Activated CD8-positive, alpha-beta T cell treated with anti-CD3 and anti-CD28 coated beads for 36 hours (primary cell): Measurements from ENCODE around the gene CUL4B. TPM values are rescaled to one million over a fixed set of nuclear protein-coding genes. Genes with fewer than 3 reads are reported as not detected.
A peak's percentile ranks its signal among the peaks of the same experiment; 100 is the strongest.

Experiments
- ATAC-seq: fragments of 200-7000 bp; cut with Tn5 transposase; one replicate; pipeline ENCODE4 v1.10.0; 2021; ENCODE audit warnings: mild to moderate bottlenecking, moderate library complexity
- CTCF ChIA-PET: fragments of 350-600 bp; sonication (Branson Sonifier 250); formaldehyde crosslinking; loops from one replicate; lab custom pipeline; 2021; ENCODE audit warnings: antibody characterized with exemption; lab: Charles Lee
- POLR2A ChIA-PET: fragments of 350-600 bp; sonication (Branson Sonifier 250); formaldehyde crosslinking; loops from one replicate; lab custom pipeline; 2021; ENCODE audit warnings: antibody characterized with exemption; lab: Charles Lee
- DNase-seq: peaks from one replicate; pipeline ENCODE4 v3.0.0-alpha.2; 2020
- H3K27ac Mint-ChIP-seq: one replicate; pipeline ENCODE4 v1.8.0; 2021; ENCODE audit warnings: mild to moderate bottlenecking, mixed read lengths
- H3K27me3 Mint-ChIP-seq: one replicate; pipeline ENCODE4 v1.8.0; 2021; ENCODE audit warnings: mixed read lengths
- H3K36me3 Mint-ChIP-seq: one replicate; pipeline ENCODE4 v1.8.0; 2021; ENCODE audit warnings: low read depth, mixed read lengths
- H3K4me1 Mint-ChIP-seq: one replicate; pipeline ENCODE4 v1.8.0; 2021; ENCODE audit warnings: low read depth, mixed read lengths
- H3K4me3 Mint-ChIP-seq: one replicate; pipeline ENCODE4 v1.8.0; 2021; ENCODE audit warnings: mild to moderate bottlenecking, moderate library complexity, mixed read lengths
- H3K9me3 Mint-ChIP-seq: one replicate; pipeline ENCODE4 v1.8.0; 2021; ENCODE audit warnings: mixed read lengths
- CTCF ChIP-seq: fragments of 200-600 bp; IDR thresholded peaks from one replicate; pipeline ENCODE4 v1.8.0; 2022; ENCODE audit warnings: antibody characterized with exemption, mild to moderate bottlenecking
- intact Hi-C: fragments of 100-400 bp; cut with micrococcal nuclease; formaldehyde crosslinking; loops from one replicate; pipeline ENCODE4 v1.10.0; 2022
- total RNA-seq, 2 experiments: library from RNA; stranded (reverse); gene quantifications; one replicate each; pipeline ENCODE4 v1.2.3, GENCODE V29; 2021

CUL4B gene
- total RNA-seq, 2 experiments from 2014 or later, result 39.1 to 39.8 TPM

- H3K4me1 Mint-ChIP-seq, result peaks cover 24% of the 10 kb centered on the region
- intact Hi-C loops, result no loop called here
- H3K27me3 Mint-ChIP-seq, result no peaks in the 10 kb centered on the region
- DNase-seq (no peak), ATAC-seq (no peak)
- no peak overlapping the region for H3K27ac Mint-ChIP-seq
- POLR2A ChIA-PET, result interaction anchor here (0.6 kb wide), 1 partner anchor 18 kb away, joined by 3 read pairs; the partner anchor contains the start of gene LAMP2
- CTCF ChIA-PET, result interaction anchor here (1.1 to 1.6 kb wide), 3 partner anchors 12 to 177 kb away, joined by 3 to 4 read pairs (median 3); no protein-coding TSS in a partner anchor
- no peak overlapping the region for H3K4me3 Mint-ChIP-seq
- TF ChIP-seq CTCF, result no peak
- no peaks in the 10 kb centered on the region for H3K36me3 Mint-ChIP-seq
- no peaks in the 10 kb centered on the region for H3K9me3 Mint-ChIP-seq
These were observed 74.0 kb downstream of the CUL4B start for GRCh38 chrX:120486786-120487185.

GRCh38 chrX:120485638-120486520 is 74.9 kb downstream of the CUL4B start:
- intact Hi-C loops, result no loop called here

GRCh38 chrX:120485315-120485637 is 75.5 kb downstream of the CUL4B start:
- ChIA-PET POLR2A (no interaction called here), CTCF (interaction anchor here (1.2 to 1.7 kb wide), 3 partner anchors 13 to 28 kb away, joined by 3 to 4 read pairs (median 4); no protein-coding TSS in a partner anchor)
- ATAC-seq (no peak), DNase-seq (no peak)
- intact Hi-C loops, result no loop called here
- Mint-ChIP-seq H3K27ac (peak overlapping the region; percentile 86), H3K4me3 (peak overlapping the region; percentile 69), H3K9me3 (no peaks in the 10 kb centered on the region), H3K4me1 (peaks cover 24% of the 10 kb centered on the region), H3K27me3 (no peaks in the 10 kb centered on the region), H3K36me3 (no peaks in the 10 kb centered on the region)
- no peak for TF ChIP-seq CTCF

More at GRCh38 chrX:120485638-120486520, 74.9 kb downstream of the CUL4B start:
- TF ChIP-seq CTCF, result peak; percentile 46
- H3K27me3 Mint-ChIP-seq, result no peaks in the 10 kb centered on the region
- H3K36me3 Mint-ChIP-seq, result no peaks in the 10 kb centered on the region
- ATAC-seq, result peak; percentile 81
- no peaks in the 10 kb centered on the region for H3K9me3 Mint-ChIP-seq
- peaks cover 24% of the 10 kb centered on the region for H3K4me1 Mint-ChIP-seq
- CTCF ChIA-PET, result interaction anchor here (0.9 to 1.7 kb wide), 8 partner anchors 9 to 176 kb away, joined by 3 to 4 read pairs (median 4); partner anchors contain the start of gene MCTS1
- peak; percentile 62 for DNase-seq
- POLR2A ChIA-PET, result interaction anchor here (0.6 kb wide), 2 partner anchors 17 to 255 kb away, joined by 3 read pairs; partner anchors contain the start of gene LAMP2
- peak overlapping the region; percentile 69 for H3K4me3 Mint-ChIP-seq
- H3K27ac Mint-ChIP-seq, result peak overlapping the region; percentile 86

GRCh38 chrX:120477453-120477852 is 83.3 kb downstream of the CUL4B start:
- Mint-ChIP-seq H3K27me3 (no peaks in the 10 kb centered on the region), H3K4me3 (no peak overlapping the region), H3K9me3 (no peaks in the 10 kb centered on the region), H3K4me1 (no peaks in the 10 kb centered on the region), H3K36me3 (no peaks in the 10 kb centered on the region), H3K27ac (no peak overlapping the region)
- ChIA-PET CTCF (interaction anchor here (1.5 kb wide), 1 partner anchor 25 kb away, joined by 3 read pairs; no protein-coding TSS in a partner anchor), POLR2A (no interaction called here)
- DNase-seq (no peak), ATAC-seq (no peak)
- intact Hi-C loops, result no loop called here
- TF ChIP-seq CTCF, result no peak

- Mint-ChIP-seq H3K4me1 (no peaks in the 10 kb centered on the region), H3K27ac (no peak overlapping the region)
These were observed 84.0 kb downstream of the CUL4B start for GRCh38 chrX:120476714-120477113.

More at GRCh38 chrX:120476714-120477113, 84.0 kb downstream of the CUL4B start:
- TF ChIP-seq CTCF, result no peak
- ATAC-seq (no peak), DNase-seq (no peak)
- H3K36me3 Mint-ChIP-seq, result no peaks in the 10 kb centered on the region
- H3K27me3 Mint-ChIP-seq, result no peaks in the 10 kb centered on the region
- no peak overlapping the region for H3K4me3 Mint-ChIP-seq
- H3K9me3 Mint-ChIP-seq, result no peaks in the 10 kb centered on the region
- ChIA-PET CTCF (interaction anchor here (1.5 kb wide), 1 partner anchor 24 kb away, joined by 3 read pairs; no protein-coding TSS in a partner anchor), POLR2A (no interaction called here)
- intact Hi-C loops, result no loop called here
